ENCODE measurements around the gene RASSF10.

Gene RASSF10

GRCh38 chr11:13008625-13009475, at the start of gene RASSF10:
Gene RASSF10, plus strand, starts transcription at chr11:13009316. Its CDS starts 261 bp downstream, at chr11:13009577.
- no peak for DNase-seq

GRCh38 chr11:12961615-12962014, 47.5 kb upstream of the RASSF10 start:
- no peak for DNase-seq

- no peak for DNase-seq
Measured at GRCh38 chr11:12962306-12962705, 46.8 kb upstream of the RASSF10 start.

- no peak for DNase-seq
Measured at GRCh38 chr11:12963051-12963450, 46.1 kb upstream of the RASSF10 start.

GRCh38 chr11:12963792-12964536, 45.2 kb upstream of the RASSF10 start:
- no peak for DNase-seq

- no peak for DNase-seq
Measured at GRCh38 chr11:12964650-12965049, 44.5 kb upstream of the RASSF10 start.

GRCh38 chr11:12966002-12966401, 43.1 kb upstream of the RASSF10 start:
- DNase-seq: no peak

GRCh38 chr11:12968101-12968500, 41.0 kb upstream of the RASSF10 start:
- DNase-seq: no peak

GRCh38 chr11:12968826-12969225, 40.3 kb upstream of the RASSF10 start:
- no peak for DNase-seq

GRCh38 chr11:12971955-12972354, 37.2 kb upstream of the RASSF10 start:
- DNase-seq: no peak

GRCh38 chr11:12973528-12974181, 35.5 kb upstream of the RASSF10 start:
- DNase-seq: no peak

GRCh38 chr11:12975195-12975594, 33.9 kb upstream of the RASSF10 start:
- no peak for DNase-seq

- DNase-seq: no peak
Measured at GRCh38 chr11:12979928-12980689, 29.0 kb upstream of the RASSF10 start.

- no peak for DNase-seq
Measured at GRCh38 chr11:12981676-12982522, 27.2 kb upstream of the RASSF10 start.

GRCh38 chr11:12983336-12983735, 25.8 kb upstream of the RASSF10 start:
- no peak for DNase-seq

- DNase-seq: no peak
Measured at GRCh38 chr11:12986194-12986898, 22.8 kb upstream of the RASSF10 start.

GRCh38 chr11:12989428-12990161, 19.5 kb upstream of the RASSF10 start:
- DNase-seq: no peak

GRCh38 chr11:12990162-12990480, 19.0 kb upstream of the RASSF10 start:
- no peak for DNase-seq

GRCh38 chr11:12991426-12991825, 17.7 kb upstream of the RASSF10 start:
- DNase-seq: no peak

- no peak for DNase-seq
Measured at GRCh38 chr11:12993626-12994025, 15.5 kb upstream of the RASSF10 start.

- DNase-seq: no peak
Measured at GRCh38 chr11:12994476-12994875, 14.6 kb upstream of the RASSF10 start.
